NCI-H1436 (cell line): Measurements from ENCODE around the gene FGF7.
"Not testable (repeated sequence)": the region's sequence is repeated elsewhere in the genome, so short reads cannot be mapped to it uniquely, and the experiment has no call there.

Source experiments
- DNase-seq: peaks from one replicate; lab custom pipeline; 2025; lab: John Stamatoyannopoulos, UW

FGF7 gene

GRCh38 chr15:49438962-49439631, 16.1 kb downstream of the FGF7 start:
- DNase-seq = no peak

GRCh38 chr15:49439678-49440395, 16.8 kb downstream of the FGF7 start:
- no peak for DNase-seq

- no peak for DNase-seq
Measured at GRCh38 chr15:49441356-49441755, 18.3 kb downstream of the FGF7 start.

- no peak for DNase-seq
Measured at GRCh38 chr15:49441816-49442215, 18.8 kb downstream of the FGF7 start.

GRCh38 chr15:49452595-49452994, 29.6 kb downstream of the FGF7 start:
- no peak for DNase-seq

GRCh38 chr15:49456166-49456565, 33.1 kb downstream of the FGF7 start:
- no peak for DNase-seq

GRCh38 chr15:49458145-49458544, 35.1 kb downstream of the FGF7 start:
- DNase-seq = no peak

- no peak for DNase-seq
Measured at GRCh38 chr15:49460411-49460941, 37.4 kb downstream of the FGF7 start.

- no peak for DNase-seq
Measured at GRCh38 chr15:49462232-49462844, 39.3 kb downstream of the FGF7 start.

- DNase-seq = no peak
Measured at GRCh38 chr15:49464522-49464921, 41.5 kb downstream of the FGF7 start.

GRCh38 chr15:49466119-49466518, 43.1 kb downstream of the FGF7 start:
- DNase-seq = no peak

GRCh38 chr15:49467746-49468480, 44.9 kb downstream of the FGF7 start:
- no peak for DNase-seq

GRCh38 chr15:49468481-49468839, 45.4 kb downstream of the FGF7 start:
- DNase-seq = no peak

- DNase-seq = peak; percentile 2
Measured at GRCh38 chr15:49471248-49471647, 48.2 kb downstream of the FGF7 start.

GRCh38 chr15:49471733-49472132, 48.7 kb downstream of the FGF7 start:
- DNase-seq = no peak

- DNase-seq = no peak
Measured at GRCh38 chr15:49472338-49472737, 49.3 kb downstream of the FGF7 start.

- DNase-seq = no peak
Measured at GRCh38 chr15:49473031-49473430, 50.0 kb downstream of the FGF7 start.

GRCh38 chr15:49478021-49478420, 55.0 kb downstream of the FGF7 start:
- DNase-seq = not testable (repeated sequence)

GRCh38 chr15:49478982-49479381, 55.9 kb downstream of the FGF7 start:
- not testable (repeated sequence) for DNase-seq

- DNase-seq = not testable (repeated sequence)
Measured at GRCh38 chr15:49485401-49485800, 62.4 kb downstream of the FGF7 start.

GRCh38 chr15:49490966-49491365, 67.9 kb downstream of the FGF7 start:
- DNase-seq = no peak

GRCh38 chr15:49492151-49492550, 69.1 kb downstream of the FGF7 start:
- DNase-seq = no peak
